ENCODE results near the gene UNC13A.

DNA sequence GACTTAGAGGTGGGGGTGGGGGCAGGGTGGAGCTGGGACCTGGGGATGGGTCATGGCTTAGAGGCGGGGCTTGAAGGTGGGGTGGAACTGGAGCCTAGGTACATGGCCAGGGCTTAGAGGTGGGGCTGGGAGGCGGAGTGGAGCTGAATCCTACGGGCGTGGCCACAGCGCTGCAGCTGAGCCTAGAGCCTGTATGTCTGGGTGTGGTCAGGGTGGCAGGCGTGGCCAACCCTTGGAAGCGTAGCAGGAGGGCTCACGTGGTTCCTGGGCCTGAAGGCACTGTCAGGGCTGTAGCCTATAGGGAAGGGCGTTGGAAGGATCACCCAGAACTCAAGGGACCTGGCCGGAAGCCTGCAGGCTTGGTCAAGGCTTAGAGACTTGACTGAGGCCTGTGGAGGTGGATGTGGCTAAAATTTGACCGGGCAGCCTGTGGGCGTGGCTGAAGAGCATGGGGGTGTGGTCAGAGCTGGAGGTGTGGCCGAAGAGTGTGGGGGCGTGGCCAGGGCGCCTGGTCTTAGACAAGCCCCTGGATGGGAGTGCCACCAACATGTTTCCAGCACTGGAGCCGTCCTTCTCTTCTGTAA, 108.4 kb downstream of the UNC13A start:
- TF ChIP-seq, protein P1, sequence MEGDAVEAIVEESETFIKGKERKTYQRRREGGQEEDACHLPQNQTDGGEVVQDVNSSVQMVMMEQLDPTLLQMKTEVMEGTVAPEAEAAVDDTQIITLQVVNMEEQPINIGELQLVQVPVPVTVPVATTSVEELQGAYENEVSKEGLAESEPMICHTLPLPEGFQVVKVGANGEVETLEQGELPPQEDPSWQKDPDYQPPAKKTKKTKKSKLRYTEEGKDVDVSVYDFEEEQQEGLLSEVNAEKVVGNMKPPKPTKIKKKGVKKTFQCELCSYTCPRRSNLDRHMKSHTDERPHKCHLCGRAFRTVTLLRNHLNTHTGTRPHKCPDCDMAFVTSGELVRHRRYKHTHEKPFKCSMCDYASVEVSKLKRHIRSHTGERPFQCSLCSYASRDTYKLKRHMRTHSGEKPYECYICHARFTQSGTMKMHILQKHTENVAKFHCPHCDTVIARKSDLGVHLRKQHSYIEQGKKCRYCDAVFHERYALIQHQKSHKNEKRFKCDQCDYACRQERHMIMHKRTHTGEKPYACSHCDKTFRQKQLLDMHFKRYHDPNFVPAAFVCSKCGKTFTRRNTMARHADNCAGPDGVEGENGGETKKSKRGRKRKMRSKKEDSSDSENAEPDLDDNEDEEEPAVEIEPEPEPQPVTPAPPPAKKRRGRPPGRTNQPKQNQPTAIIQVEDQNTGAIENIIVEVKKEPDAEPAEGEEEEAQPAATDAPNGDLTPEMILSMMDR (IDR thresholded peaks at IDR 0.05): no peak
- no peak for TF ChIP-seq POLR2A (IDR thresholded peaks at IDR 0.05)
